ENCODE data around the gene RBM28. TPM values are rescaled to one million over a fixed set of nuclear protein-coding genes. Genes with fewer than 3 reads are reported as not detected.

The RBM28 gene
- polyA plus RNA-seq, 1 donor from 2014 or later: 9.0 TPM

DNA sequence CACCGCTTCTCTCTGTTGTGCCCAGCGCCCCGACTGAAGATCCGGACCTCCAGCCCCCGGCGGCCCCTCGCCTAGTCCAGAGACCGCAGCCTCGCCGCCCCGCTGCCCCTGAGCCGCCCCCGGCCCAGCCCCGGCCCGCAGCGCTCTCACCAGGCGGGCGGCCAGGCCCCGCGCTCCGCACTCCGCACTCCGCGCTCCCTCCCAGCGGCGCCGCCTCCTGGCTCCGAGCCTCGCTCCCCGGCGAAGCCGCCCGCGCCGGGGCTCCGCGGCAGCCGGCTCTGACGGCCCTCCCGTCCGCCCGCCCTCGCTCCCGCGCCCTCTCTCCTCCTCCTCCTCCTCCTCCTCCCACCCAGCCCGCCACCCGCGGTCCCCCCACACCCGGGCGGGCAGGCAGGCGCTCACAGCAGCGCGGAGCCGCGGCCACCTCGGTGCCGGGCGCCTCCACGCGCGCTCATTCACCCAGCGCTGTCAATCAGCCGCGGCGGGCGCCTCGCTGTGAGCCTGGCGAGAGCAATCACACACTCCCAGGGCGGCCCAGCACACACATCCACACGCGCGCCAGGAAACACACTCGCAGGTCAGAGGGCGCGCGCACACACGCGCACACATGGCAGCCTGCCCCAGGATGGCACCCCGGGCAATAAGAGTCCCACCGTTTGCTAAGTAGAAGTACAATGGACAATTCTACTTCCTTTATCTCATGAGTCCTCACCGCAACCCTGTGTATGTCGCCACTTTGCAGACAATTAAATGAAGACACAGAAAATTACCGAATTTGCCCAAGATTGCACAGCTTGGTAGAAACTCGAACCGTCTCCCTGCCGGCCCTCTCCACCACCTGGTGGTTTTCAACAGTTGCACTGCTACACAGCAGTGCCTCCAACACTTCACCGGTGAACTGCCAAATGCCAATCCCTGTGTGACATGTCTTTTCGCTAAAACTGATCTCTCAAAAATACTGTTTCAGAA is 18.0 kb upstream of the RBM28 start, which contains the start of gene PRRT4:
Gene PRRT4, minus strand, starts transcription at position 280 of the 969 bp plus-strand sequence.
- Mint-ChIP-seq H3K9me3 (no peaks in the 10 kb centered on the region), H3K27me3 (peaks cover 38% of the 10 kb centered on the region), H3K4me1 (peaks cover 0 to 8% (median 3%) of the 10 kb centered on the region in 3 donors), H3K27ac (no peak within 1 kb of the TSS), H3K4me3 (peak within 1 kb of the TSS; percentile 62 to 93 (median 86)), H3K36me3 (no peaks in the 10 kb centered on the region)

DNA sequence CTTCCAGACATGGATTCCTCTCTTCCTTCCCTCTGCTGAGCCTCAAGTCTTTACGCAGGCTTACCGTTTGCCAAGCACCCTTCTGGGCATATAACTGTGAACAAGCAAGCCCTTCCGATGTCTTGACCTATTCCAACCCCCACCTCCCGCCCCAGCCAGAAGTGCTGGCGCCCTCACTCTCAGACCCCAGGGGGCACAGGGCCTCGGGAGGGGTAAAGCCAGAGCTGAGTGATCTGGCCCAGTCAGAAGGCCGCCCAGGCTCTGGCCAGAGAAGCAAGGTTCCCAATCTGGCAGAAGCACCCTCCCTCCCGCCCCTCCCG is 16.6 kb upstream of the RBM28 start:
- Mint-ChIP-seq H3K4me1 (peaks cover 0 to 8% (median 3%) of the 10 kb centered on the region in 3 donors), H3K27ac (no peak overlapping the region), H3K4me3 (peak overlapping the region in 2 of 4 donors; percentile 58 to 86), H3K9me3 (no peaks in the 10 kb centered on the region), H3K36me3 (no peaks in the 10 kb centered on the region), H3K27me3 (peaks cover 41% of the 10 kb centered on the region)

GRCh38 chr7:128359939-128360338 is 16.2 kb upstream of the RBM28 start:
- H3K27ac Mint-ChIP-seq: no peak overlapping the region
- H3K4me3 Mint-ChIP-seq: peak overlapping the region in 2 of 4 donors; percentile 23 to 58
- H3K36me3 Mint-ChIP-seq: no peaks in the 10 kb centered on the region
- peaks cover 39% of the 10 kb centered on the region for H3K27me3 Mint-ChIP-seq
- H3K9me3 Mint-ChIP-seq: no peaks in the 10 kb centered on the region
- H3K4me1 Mint-ChIP-seq: peaks cover 0 to 8% (median 3%) of the 10 kb centered on the region in 3 donors

GRCh38 chr7:128359336-128359735 is 15.6 kb upstream of the RBM28 start:
- peak overlapping the region in 1 of 4 donors; percentile 37 for H3K4me3 Mint-ChIP-seq
- H3K27me3 Mint-ChIP-seq: peaks cover 35% of the 10 kb centered on the region
- H3K36me3 Mint-ChIP-seq: no peaks in the 10 kb centered on the region
- no peaks in the 10 kb centered on the region for H3K9me3 Mint-ChIP-seq
- no peak overlapping the region for H3K27ac Mint-ChIP-seq
- peaks cover 0 to 8% (median 3%) of the 10 kb centered on the region in 3 donors for H3K4me1 Mint-ChIP-seq

GRCh38 chr7:128358233-128358632 is 14.5 kb upstream of the RBM28 start:
- Mint-ChIP-seq H3K27me3 (peaks cover 33% of the 10 kb centered on the region), H3K9me3 (no peaks in the 10 kb centered on the region)

DNA sequence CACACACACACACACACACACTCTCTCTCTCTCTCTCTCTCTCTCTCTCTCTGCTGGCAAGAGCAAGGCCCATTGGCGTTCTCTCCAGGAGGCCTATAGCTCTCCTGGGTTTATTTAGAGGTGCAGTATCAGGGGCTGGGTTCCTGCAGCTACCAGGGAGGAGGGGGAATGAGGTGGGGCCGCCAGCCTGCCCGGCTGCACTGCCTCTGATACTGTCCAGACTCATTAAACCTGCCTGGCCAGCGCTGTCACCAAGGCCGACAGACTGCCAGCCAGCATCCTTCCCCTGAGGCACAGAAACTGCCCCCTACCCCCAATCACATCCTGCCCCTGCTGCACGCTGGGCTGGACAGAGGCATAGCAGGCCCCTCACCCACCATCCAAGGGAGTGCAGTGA is 13.5 kb upstream of the RBM28 start:
- Mint-ChIP-seq H3K27me3 (peaks cover 32% of the 10 kb centered on the region), H3K4me3 (no peak overlapping the region), H3K36me3 (no peaks in the 10 kb centered on the region), H3K4me1 (peaks cover 0 to 9% (median 1%) of the 10 kb centered on the region in 3 donors), H3K9me3 (no peaks in the 10 kb centered on the region), H3K27ac (no peak overlapping the region)

More at GRCh38 chr7:128358233-128358632, 14.5 kb upstream of the RBM28 start:
- Mint-ChIP-seq H3K36me3 (no peaks in the 10 kb centered on the region), H3K4me3 (peak overlapping the region in 1 of 4 donors; percentile 56), H3K27ac (no peak overlapping the region), H3K4me1 (peaks cover 0 to 8% (median 3%) of the 10 kb centered on the region in 3 donors)

DNA sequence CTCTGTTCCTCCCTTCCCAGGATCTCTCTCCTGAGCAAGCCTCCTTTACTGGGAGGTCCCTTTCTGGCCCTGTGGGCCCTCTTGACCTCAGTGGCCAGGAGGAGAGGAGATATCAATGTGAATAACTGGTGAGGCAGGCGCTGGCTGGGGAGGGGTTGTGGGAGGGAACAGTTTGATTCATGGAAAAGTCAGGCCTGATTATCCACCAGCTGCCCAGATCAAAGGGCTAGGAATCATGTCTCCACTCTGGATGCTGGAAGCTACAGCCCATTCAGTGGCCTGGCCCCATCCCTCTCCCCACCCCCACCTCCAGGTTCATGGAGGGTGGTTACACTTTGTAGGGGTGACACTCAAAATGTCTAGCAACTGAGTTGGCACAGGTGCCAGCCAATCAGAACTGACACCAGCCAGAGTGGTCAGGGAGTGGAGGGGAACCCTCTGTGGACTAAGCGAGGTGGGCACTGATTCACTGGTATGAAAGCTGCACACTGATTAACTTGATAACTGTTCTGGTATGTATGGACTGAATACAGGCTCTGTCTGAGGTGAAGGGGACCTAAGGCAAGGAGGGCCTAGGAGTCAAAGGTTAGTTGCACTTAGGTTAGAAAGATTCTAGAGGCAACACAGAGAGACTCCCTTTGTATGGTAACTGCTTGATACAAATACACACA is 13.0 kb upstream of the RBM28 start:
- H3K27ac Mint-ChIP-seq: no peak overlapping the region
- H3K9me3 Mint-ChIP-seq: no peaks in the 10 kb centered on the region
- peak overlapping the region in 1 of 4 donors; percentile 9 for H3K4me3 Mint-ChIP-seq
- peaks cover 0 to 5% (median 0%) of the 10 kb centered on the region in 3 donors for H3K4me1 Mint-ChIP-seq
- H3K36me3 Mint-ChIP-seq: no peaks in the 10 kb centered on the region
- peaks cover 27% of the 10 kb centered on the region for H3K27me3 Mint-ChIP-seq

- Mint-ChIP-seq H3K27me3 (peaks cover 27% of the 10 kb centered on the region), H3K4me1 (peaks cover 0 to 2% (median 1%) of the 10 kb centered on the region in 3 donors), H3K9me3 (no peaks in the 10 kb centered on the region), H3K36me3 (peaks cover 2% of the 10 kb centered on the region), H3K27ac (no peak overlapping the region), H3K4me3 (peak overlapping the region in 1 of 4 donors; percentile 58)
Observed at GRCh38 chr7:128353610-128354009, 9.9 kb upstream of the RBM28 start.

DNA sequence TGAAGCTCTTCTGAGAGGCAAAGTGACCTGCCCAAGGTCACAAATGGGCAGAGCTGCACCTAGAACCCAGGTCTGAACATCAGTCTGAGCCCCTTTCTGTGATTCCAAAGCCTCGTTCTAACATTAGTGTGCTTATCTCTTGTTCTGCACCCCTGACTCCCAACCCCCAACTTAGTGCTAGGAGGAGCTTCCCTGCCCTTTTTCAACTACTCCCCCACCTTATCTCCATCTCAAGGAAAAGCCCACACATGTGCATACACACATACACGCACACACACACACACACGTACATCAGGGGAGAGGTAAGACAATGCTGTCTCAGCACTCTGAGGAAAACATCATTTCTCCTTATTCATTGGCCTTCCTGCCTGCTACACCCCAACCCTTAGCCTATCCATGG is 9.5 kb upstream of the RBM28 start:
- Mint-ChIP-seq H3K4me3 (peak overlapping the region in 1 of 4 donors; percentile 58), H3K36me3 (peaks cover 2% of the 10 kb centered on the region), H3K4me1 (peaks cover 0 to 2% (median 1%) of the 10 kb centered on the region in 3 donors), H3K27ac (no peak overlapping the region), H3K27me3 (peaks cover 29% of the 10 kb centered on the region), H3K9me3 (no peaks in the 10 kb centered on the region)

- H3K9me3 Mint-ChIP-seq: no peaks in the 10 kb centered on the region
- peaks cover 2% of the 10 kb centered on the region for H3K36me3 Mint-ChIP-seq
- H3K27ac Mint-ChIP-seq: no peak overlapping the region
Observed at GRCh38 chr7:128352636-128353035, 8.9 kb upstream of the RBM28 start.

DNA sequence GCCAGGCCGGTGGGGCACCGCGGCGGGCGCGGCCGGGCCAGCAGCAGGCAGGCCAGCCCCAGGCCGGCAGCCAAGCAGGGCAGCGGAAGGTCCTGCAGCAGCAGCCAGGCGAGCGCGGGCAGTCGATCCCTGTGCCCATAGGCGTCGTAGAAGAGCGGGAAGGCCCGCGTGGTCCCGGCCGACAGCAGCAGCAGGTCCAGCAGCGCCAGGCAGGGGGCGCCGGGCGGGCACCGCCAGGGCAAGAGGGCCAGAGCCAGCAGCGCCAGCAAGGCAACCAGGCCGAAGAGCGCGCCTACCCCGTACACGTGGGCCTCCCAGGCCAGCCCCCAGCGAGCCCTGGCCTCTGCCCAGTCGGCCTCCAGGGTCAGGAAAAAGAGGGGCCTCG is 8.4 kb upstream of the RBM28 start:
- Mint-ChIP-seq H3K4me3 (no peak overlapping the region), H3K4me1 (peaks cover 0 to 2% (median 1%) of the 10 kb centered on the region in 3 donors), H3K27me3 (peaks cover 32% of the 10 kb centered on the region), H3K27ac (no peak overlapping the region), H3K36me3 (peaks cover 2% of the 10 kb centered on the region), H3K9me3 (no peaks in the 10 kb centered on the region)

More at GRCh38 chr7:128352636-128353035, 8.9 kb upstream of the RBM28 start:
- Mint-ChIP-seq H3K27me3 (peaks cover 30% of the 10 kb centered on the region), H3K4me3 (peak overlapping the region in 1 of 4 donors; percentile 46), H3K4me1 (peaks cover 0 to 2% (median 1%) of the 10 kb centered on the region in 3 donors)

DNA sequence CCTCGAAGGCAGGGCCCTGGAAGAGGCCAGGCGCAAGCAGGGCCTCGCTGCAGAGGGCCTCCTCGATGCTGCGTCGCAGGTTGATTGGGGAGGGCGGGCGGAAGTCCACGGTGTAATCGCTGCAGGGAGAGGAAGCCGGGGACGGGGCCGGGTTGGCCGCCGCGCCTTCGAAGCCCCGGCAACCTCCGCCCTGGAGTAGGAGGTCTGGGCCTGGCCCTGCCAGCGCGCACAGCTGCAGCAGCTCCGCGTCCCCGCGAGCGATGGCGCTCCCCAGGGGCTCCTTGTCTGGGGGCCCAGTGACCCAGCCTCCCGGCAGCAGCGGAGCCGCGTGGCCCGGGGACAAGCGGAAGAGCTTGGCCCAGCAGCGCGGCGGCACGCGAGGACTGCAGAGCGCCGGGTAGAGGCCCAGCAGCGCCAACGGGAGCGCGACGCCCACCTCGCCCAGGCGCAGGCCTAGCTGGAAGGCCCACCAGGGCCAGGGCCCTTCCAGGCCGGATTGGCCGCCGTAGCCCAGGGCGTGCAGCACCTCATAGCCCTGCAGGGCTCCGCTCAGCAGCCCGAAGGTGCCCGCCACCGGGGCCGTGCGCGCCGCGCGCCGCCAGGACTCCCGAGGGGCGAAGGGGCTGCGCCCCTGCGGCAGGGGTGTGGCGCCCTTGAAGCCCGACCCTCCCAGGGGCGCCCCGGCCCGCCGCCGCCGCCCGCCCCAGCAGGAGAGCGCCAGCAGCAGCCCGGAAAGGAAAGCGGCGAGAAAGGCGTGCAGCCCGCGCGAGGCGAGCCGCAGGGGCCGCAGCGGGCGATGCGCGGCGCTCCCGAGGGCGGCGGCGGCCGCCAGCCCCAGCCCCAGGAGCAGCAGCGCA is 7.8 kb upstream of the RBM28 start:
- Mint-ChIP-seq H3K4me1 (peaks cover 0 to 2% (median 1%) of the 10 kb centered on the region in 3 donors), H3K36me3 (peaks cover 2% of the 10 kb centered on the region), H3K9me3 (no peaks in the 10 kb centered on the region), H3K27me3 (peaks cover 32% of the 10 kb centered on the region), H3K4me3 (peak overlapping the region in 1 of 4 donors; percentile 73), H3K27ac (no peak overlapping the region)

- Mint-ChIP-seq H3K27ac (no peak overlapping the region), H3K36me3 (peaks cover 2% of the 10 kb centered on the region), H3K27me3 (peaks cover 32% of the 10 kb centered on the region), H3K4me1 (peaks cover 0 to 2% (median 1%) of the 10 kb centered on the region in 3 donors), H3K9me3 (no peaks in the 10 kb centered on the region), H3K4me3 (peak overlapping the region in 3 of 4 donors; percentile 16 to 73 (median 45))
Observed at GRCh38 chr7:128350708-128351295, 7.1 kb upstream of the RBM28 start.

DNA sequence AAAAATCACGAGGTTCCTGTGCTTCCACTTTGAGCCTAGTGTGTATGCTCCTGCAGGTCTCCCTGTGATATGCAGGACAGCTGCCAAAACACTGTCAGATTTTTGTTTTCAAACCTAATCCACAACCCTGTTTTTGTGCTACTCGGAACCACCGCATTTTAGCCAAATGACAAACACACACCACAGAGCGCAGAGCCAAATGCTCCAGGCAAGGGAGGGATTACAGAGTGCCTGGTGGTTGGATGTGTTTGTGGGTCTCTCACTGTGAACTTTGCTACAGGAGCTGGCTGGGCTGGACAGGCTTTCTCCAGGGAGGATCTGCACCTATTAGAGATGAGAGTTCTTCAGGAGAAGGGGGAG is 5.7 kb upstream of the RBM28 start:
- H3K27ac Mint-ChIP-seq: peak overlapping the region in 1 of 3 donors; percentile 17
- H3K27me3 Mint-ChIP-seq: peaks cover 28% of the 10 kb centered on the region
- no peaks in the 10 kb centered on the region for H3K9me3 Mint-ChIP-seq
- H3K4me1 Mint-ChIP-seq: peaks cover 0 to 2% (median 1%) of the 10 kb centered on the region in 3 donors
- H3K4me3 Mint-ChIP-seq: peak overlapping the region in 1 of 4 donors; percentile 42
- H3K36me3 Mint-ChIP-seq: peaks cover 2% of the 10 kb centered on the region
